ENCODE results near the gene TNFRSF1A. TPM values are rescaled to one million over a fixed set of nuclear protein-coding genes. Genes with fewer than 3 reads are reported as not detected.
A peak's percentile ranks its signal among the peaks of the same experiment; 100 is the strongest.
"Not testable (repeated sequence)": the region's sequence is repeated elsewhere in the genome, so short reads cannot be mapped to it uniquely, and the experiment has no call there.

Gene TNFRSF1A
- polyA plus RNA-seq, 1 donor (not counting 4 experiments of a cell fraction or from before 2014, with no cell fraction given): 101 TPM

- Histone ChIP-seq H2AFZ (ENCODE audit: control insufficient read depth, low read length) (no peak overlapping the region), H3K27me3 (ENCODE audit: control insufficient read depth, extremely low read depth, insufficient read depth, low read length) (no peaks in the 10 kb centered on the region), H3K36me3 (ENCODE audit: control insufficient read depth in 2 of 2, extremely low read depth in 1 of 2, insufficient read depth in 2 of 2, low read length in 2 of 2) (no peaks in the 10 kb centered on the region), H3K9me3 (ENCODE audit: control insufficient read depth, low read depth, low read length) (no peaks in the 10 kb centered on the region), H3K9ac (ENCODE audit: control insufficient read depth, extremely low read depth, insufficient read depth, low read length) (no peak overlapping the region), H4K20me1 (ENCODE audit: control insufficient read depth, extremely low read depth, insufficient read depth, low read length) (no peaks in the 10 kb centered on the region), H3K9me1 (ENCODE audit: control insufficient read depth, extremely low read depth, insufficient read depth, low read length) (no peaks in the 10 kb centered on the region), H3K27ac (ENCODE audit: control insufficient read depth, insufficient read depth, low read length) (peak overlapping the region; percentile 3), H3K4me3 (ENCODE audit: control insufficient read depth in 2 of 3, extremely low read depth in 1 of 3, insufficient read depth in 2 of 3, low read depth in 1 of 3, low read length in 3 of 3) (no peak overlapping the region), H3K79me2 (ENCODE audit: control insufficient read depth, insufficient read depth, low read length) (peaks cover 14% of the 10 kb centered on the region), H3K4me2 (ENCODE audit: control insufficient read depth, extremely low read depth, insufficient read depth, low read depth, low read length) (peak overlapping the region; percentile 23), H3K4me1 (ENCODE audit: control insufficient read depth, extremely low read depth, insufficient read depth, low read length) (peaks cover 23% of the 10 kb centered on the region)
- TF ChIP-seq CTCF (optimal IDR thresholded peaks at IDR 0.05 in 1 of 3, IDR thresholded peaks at IDR 0.05 in 1 of 3, conservative IDR thresholded peaks at IDR 0.05 in 1 of 3; ENCODE audit: extremely low read depth in 1 of 3, insufficient read depth in 2 of 3, low read length in 3 of 3) (no peak), EZH2 (IDR thresholded peaks at IDR 0.05; ENCODE audit: low read length) (no peak)
- DNase-seq (ENCODE audit: low read depth, low spot score) (peak; percentile 83), FAIRE-seq (peak; percentile 51)
- dilution Hi-C loops (cut with MboI; ENCODE audit: extremely low pct_ligation_motif_present, low sequenced_read_pairs): no loop called here
Observed at GRCh38 chr12:6345319-6346091, 3.6 kb upstream of the TNFRSF1A start.

- H3K4me1 ChIP-seq (ENCODE audit: control insufficient read depth, extremely low read depth, insufficient read depth, low read length): peaks cover 27% of the 10 kb centered on the region
- dilution Hi-C loops (cut with MboI; ENCODE audit: extremely low pct_ligation_motif_present, low sequenced_read_pairs); H3K9ac ChIP-seq (ENCODE audit: control insufficient read depth, extremely low read depth, insufficient read depth, low read length): not testable (repeated sequence)
Observed at GRCh38 chr12:6344101-6344660, 2.3 kb upstream of the TNFRSF1A start.

More at GRCh38 chr12:6344101-6344660, 2.3 kb upstream of the TNFRSF1A start:
- not testable (repeated sequence) for H3K4me3 ChIP-seq (ENCODE audit: control insufficient read depth in 2 of 3, extremely low read depth in 1 of 3, insufficient read depth in 2 of 3, low read depth in 1 of 3, low read length in 3 of 3); H3K9me1 ChIP-seq (ENCODE audit: control insufficient read depth, extremely low read depth, insufficient read depth, low read length); H2AFZ ChIP-seq (ENCODE audit: control insufficient read depth, low read length); H3K27ac ChIP-seq (ENCODE audit: control insufficient read depth, insufficient read depth, low read length); H4K20me1 ChIP-seq (ENCODE audit: control insufficient read depth, extremely low read depth, insufficient read depth, low read length); H3K4me2 ChIP-seq (ENCODE audit: control insufficient read depth, extremely low read depth, insufficient read depth, low read depth, low read length); H3K27me3 ChIP-seq (ENCODE audit: control insufficient read depth, extremely low read depth, insufficient read depth, low read length); FAIRE-seq; DNase-seq (ENCODE audit: low read depth, low spot score); H3K9me3 ChIP-seq (ENCODE audit: control insufficient read depth, low read depth, low read length); H3K36me3 ChIP-seq (ENCODE audit: control insufficient read depth in 2 of 2, extremely low read depth in 1 of 2, insufficient read depth in 2 of 2, low read length in 2 of 2)
- peaks cover 27% of the 10 kb centered on the region for H3K79me2 ChIP-seq (ENCODE audit: control insufficient read depth, insufficient read depth, low read length)

Data from keratinocyte (primary cell).